ENCODE results near the gene GPR3.

DNA sequence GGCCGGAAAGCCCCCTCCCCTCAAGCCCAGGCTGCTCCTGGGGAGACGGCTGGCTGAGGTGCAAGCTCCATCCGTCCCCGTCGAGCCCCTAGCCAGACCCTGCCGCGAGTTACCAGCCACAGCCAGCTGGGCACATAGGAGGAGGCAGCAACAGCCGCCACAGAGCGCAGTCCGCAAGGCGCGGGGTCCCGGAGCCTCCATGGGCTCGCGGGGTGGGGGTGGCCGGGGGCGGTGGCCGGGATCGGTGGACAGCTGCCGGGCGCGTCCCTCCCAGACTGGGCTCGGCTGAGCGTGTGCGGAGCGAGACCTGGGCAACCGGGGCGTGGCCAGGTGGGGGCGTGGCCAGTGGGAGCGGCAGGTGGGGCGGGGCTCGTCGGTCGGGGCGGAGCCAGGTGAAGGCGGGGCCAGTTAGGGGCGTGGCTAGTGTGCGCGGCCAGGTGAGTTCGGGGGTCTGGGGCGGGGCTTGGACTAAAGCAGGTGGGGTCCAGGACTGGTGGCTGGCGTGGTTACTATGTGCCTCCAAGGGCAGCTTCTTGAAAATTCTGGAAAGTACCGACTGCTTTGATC lies 9.3 kb upstream of the GPR3 start, which contains the start of gene CD164L2:
- TF ChIP-seq EZH2 (IDR thresholded peaks at IDR 0.05): no peak
- no peak for TF ChIP-seq POLR2AphosphoS5 (IDR thresholded peaks at IDR 0.05; ENCODE audit: borderline replicate concordance, low read depth, low read length)

Data from SK-N-MC (cell line).